Panc1 (cell line): ENCODE measurements around the gene FAM83C. TPM values are rescaled to one million over a fixed set of nuclear protein-coding genes. Genes with fewer than 3 reads are reported as not detected.

Experiments
- ATAC-seq: fragments of 200-7000 bp; cut with Tn5 transposase; 2 replicates; pipeline ENCODE4 v1.9.1; 2020; ENCODE audit warnings: mild to moderate bottlenecking, moderate library complexity
- BruUV-seq: library from RNA; stranded (reverse); fragments of 400-500 nt; replicated peaks from 2 replicates; lab custom pipeline; 2021; lab: Mats Ljungman, UMichigan
- CTCF ChIA-PET: fragments of 300-600 bp; sonication (Branson Sonifier 250); formaldehyde crosslinking; loops from one replicate; lab custom pipeline; 2022; ENCODE audit warnings: antibody characterized with exemption; lab: Charles Lee
- POLR2A ChIA-PET: fragments of 300-600 bp; sonication (Branson Sonifier 250); formaldehyde crosslinking; loops from one replicate; lab custom pipeline; 2022; ENCODE audit warnings: antibody characterized with exemption; lab: Charles Lee
- DNase-seq: peaks from one replicate; pipeline ENCODE4 v3.0.0-alpha.2; 2010; ENCODE audit warnings: low read depth, low spot score
- H3K27ac ChIP-seq: 2 replicates; pipeline ENCODE4 v1.5.1; 2011; ENCODE audit warnings: mild to moderate bottlenecking, low read length, inconsistent platforms
- H3K27me3 ChIP-seq: fragments of 200-500 bp; sonication (Bioruptor generic); 2 replicates; pipeline ENCODE4 v1.6.0; 2014; ENCODE audit warnings: low read length, inconsistent platforms; ENCODE audit not compliant: control insufficient read depth, insufficient read depth
- H3K36me3 ChIP-seq: fragments of 200-500 bp; sonication (Bioruptor generic); 2 replicates; pipeline ENCODE4 v1.5.1; 2014; ENCODE audit warnings: inconsistent platforms, mild to moderate bottlenecking, low read length, moderate library complexity; ENCODE audit not compliant: control insufficient read depth, insufficient read depth
- H3K4me1 ChIP-seq: 2 replicates; pipeline ENCODE4 v1.5.1; 2011; ENCODE audit warnings: inconsistent platforms, mild to moderate bottlenecking, low read length, moderate library complexity; ENCODE audit not compliant: control insufficient read depth, insufficient read depth
- H3K4me3 ChIP-seq, 2 experiments: 2 replicates each; pipeline ENCODE4 v1.5.1; 2011 to 2012; ENCODE audit warnings: low read depth in 2 of 2, low read length in 2 of 2, mild to moderate bottlenecking in 2 of 2, inconsistent platforms in 1 of 2, moderate library complexity in 1 of 2
- H3K9me3 ChIP-seq: fragments of 200-500 bp; sonication (Bioruptor generic); 2 replicates; pipeline ENCODE4 v1.5.1; 2014; ENCODE audit warnings: low read depth, mild to moderate bottlenecking, inconsistent platforms, low read length, moderate library complexity; ENCODE audit not compliant: control insufficient read depth, insufficient read depth
- POLR2AphosphoS5 ChIP-seq: IDR thresholded peaks from 2 replicates; pipeline ENCODE4 v1.6.1; 2012; ENCODE audit warnings: mild to moderate bottlenecking, low read depth, low read length, moderate library complexity
- SIN3A ChIP-seq: IDR thresholded peaks from 2 replicates; pipeline ENCODE4 v1.6.1; 2012; ENCODE audit warnings: low read depth, mild to moderate bottlenecking, low read length, moderate library complexity, borderline replicate concordance; ENCODE audit not compliant: insufficient read depth
- TCF7L2 ChIP-seq: IDR thresholded peaks from 2 replicates; pipeline ENCODE4 v1.6.1; 2011; ENCODE audit warnings: mild to moderate bottlenecking, low read depth, low read length, inconsistent platforms
- in situ Hi-C: cut with HindIII; loops from 2 replicates; pipeline ENCODE4 v1.10.0; 2016; ENCODE audit warnings: low sequenced_read_pairs, low pct_unique_long_range_greater_than_20kb
- intact Hi-C: fragments of 100-400 bp; cut with micrococcal nuclease; formaldehyde crosslinking; loops from one replicate; pipeline ENCODE4 v1.10.0; 2022; ENCODE audit not compliant: unreplicated experiment
- total RNA-seq: library from RNA; stranded (reverse); gene quantifications from one replicate; pipeline ENCODE4 v1.2.1, GENCODE V29; 2021; ENCODE audit not compliant: unreplicated experiment
- TF ChIP-seq, protein P1 (sequence below), 2 experiments: IDR thresholded peaks; 2 replicates each; pipeline ENCODE4 v1.6.1; 2011 to 2012; ENCODE audit warnings: low read depth in 2 of 2, control low read depth in 1 of 2, low read length in 1 of 2, mild to moderate bottlenecking in 1 of 2, moderate library complexity in 1 of 2; ENCODE audit not compliant: insufficient read depth in 1 of 2
- TF ChIP-seq, protein P2 (sequence below): fragments of 450-650 bp; IDR thresholded peaks from 2 replicates; pipeline ENCODE4 v1.5.1; 2017; ENCODE audit warnings: mild to moderate bottlenecking

Gene FAM83C
- total RNA-seq, 1 experiment from 2014 or later = not detected

DNA sequence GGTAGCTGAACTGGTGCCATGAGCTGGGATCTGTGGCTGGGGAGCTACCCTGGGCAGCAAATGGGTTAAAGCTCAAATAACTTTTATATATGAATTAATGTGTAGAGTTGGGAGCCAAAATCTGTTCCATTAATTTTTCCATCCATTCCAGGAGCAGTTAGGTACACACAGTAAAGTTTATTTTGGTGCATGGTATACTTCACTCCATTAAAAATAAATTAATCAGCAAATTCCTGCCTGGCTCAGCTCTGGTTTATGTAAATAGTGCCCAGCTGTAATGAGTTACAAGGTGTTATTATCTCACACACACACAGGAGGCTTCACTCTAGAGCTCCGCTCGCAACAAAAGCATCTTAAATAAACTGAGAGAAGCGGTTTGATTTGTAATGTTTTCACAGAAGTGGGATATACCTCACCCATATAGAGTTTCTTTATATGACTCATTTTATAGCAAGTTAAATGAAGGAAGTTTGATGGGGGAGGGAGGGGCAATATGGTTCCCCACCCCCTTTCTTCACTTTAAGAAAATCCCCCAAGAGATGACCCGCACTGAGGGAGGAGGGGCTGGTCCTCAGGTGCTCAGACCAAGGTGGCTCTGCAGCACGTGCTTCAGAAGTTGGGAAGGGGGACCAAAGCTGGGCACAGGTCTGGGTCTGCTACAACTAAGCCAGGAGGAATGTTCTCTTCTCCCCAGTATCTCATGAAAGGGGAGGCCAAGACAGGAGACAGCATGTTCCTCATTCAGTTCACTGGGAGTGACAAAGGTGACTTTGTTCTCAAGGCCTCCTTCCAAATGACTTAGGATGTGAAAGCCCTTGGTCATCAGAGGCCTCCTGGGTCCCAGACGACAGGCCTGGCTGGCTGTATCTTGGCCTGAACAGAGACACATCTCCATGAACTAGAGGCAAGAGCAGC is 10.5 kb upstream of the FAM83C start:
- TF ChIP-seq SIN3A (no peak), POLR2AphosphoS5 (no peak), TCF7L2 (no peak)
- TF ChIP-seq, protein P1, sequence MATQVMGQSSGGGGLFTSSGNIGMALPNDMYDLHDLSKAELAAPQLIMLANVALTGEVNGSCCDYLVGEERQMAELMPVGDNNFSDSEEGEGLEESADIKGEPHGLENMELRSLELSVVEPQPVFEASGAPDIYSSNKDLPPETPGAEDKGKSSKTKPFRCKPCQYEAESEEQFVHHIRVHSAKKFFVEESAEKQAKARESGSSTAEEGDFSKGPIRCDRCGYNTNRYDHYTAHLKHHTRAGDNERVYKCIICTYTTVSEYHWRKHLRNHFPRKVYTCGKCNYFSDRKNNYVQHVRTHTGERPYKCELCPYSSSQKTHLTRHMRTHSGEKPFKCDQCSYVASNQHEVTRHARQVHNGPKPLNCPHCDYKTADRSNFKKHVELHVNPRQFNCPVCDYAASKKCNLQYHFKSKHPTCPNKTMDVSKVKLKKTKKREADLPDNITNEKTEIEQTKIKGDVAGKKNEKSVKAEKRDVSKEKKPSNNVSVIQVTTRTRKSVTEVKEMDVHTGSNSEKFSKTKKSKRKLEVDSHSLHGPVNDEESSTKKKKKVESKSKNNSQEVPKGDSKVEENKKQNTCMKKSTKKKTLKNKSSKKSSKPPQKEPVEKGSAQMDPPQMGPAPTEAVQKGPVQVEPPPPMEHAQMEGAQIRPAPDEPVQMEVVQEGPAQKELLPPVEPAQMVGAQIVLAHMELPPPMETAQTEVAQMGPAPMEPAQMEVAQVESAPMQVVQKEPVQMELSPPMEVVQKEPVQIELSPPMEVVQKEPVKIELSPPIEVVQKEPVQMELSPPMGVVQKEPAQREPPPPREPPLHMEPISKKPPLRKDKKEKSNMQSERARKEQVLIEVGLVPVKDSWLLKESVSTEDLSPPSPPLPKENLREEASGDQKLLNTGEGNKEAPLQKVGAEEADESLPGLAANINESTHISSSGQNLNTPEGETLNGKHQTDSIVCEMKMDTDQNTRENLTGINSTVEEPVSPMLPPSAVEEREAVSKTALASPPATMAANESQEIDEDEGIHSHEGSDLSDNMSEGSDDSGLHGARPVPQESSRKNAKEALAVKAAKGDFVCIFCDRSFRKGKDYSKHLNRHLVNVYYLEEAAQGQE (IDR thresholded peaks at IDR 0.05; ENCODE audit: insufficient read depth in 1 of 2, low read depth in 2 of 2, low read length in 1 of 2) = no peak
- TF ChIP-seq, protein P2, sequence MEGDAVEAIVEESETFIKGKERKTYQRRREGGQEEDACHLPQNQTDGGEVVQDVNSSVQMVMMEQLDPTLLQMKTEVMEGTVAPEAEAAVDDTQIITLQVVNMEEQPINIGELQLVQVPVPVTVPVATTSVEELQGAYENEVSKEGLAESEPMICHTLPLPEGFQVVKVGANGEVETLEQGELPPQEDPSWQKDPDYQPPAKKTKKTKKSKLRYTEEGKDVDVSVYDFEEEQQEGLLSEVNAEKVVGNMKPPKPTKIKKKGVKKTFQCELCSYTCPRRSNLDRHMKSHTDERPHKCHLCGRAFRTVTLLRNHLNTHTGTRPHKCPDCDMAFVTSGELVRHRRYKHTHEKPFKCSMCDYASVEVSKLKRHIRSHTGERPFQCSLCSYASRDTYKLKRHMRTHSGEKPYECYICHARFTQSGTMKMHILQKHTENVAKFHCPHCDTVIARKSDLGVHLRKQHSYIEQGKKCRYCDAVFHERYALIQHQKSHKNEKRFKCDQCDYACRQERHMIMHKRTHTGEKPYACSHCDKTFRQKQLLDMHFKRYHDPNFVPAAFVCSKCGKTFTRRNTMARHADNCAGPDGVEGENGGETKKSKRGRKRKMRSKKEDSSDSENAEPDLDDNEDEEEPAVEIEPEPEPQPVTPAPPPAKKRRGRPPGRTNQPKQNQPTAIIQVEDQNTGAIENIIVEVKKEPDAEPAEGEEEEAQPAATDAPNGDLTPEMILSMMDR = no peak
- no peak overlapping the region for H3K4me3 ChIP-seq
- no peaks in the 10 kb centered on the region for H3K9me3 ChIP-seq
- BruUV-seq = no TSS peak
- ChIA-PET POLR2A (no interaction called here), CTCF (no interaction called here)
- 0 out of 2 replicates have a peak, but pooled peaks have one; percentile 8 for ATAC-seq
- H3K27ac ChIP-seq = peak overlapping the region; percentile 97
- peaks cover 62% of the 10 kb centered on the region for H3K4me1 ChIP-seq
- H3K27me3 ChIP-seq = no peaks in the 10 kb centered on the region
- intact Hi-C loops (loop anchor here (5.0 kb wide), 1 partner anchor 145 kb away; no protein-coding TSS in a partner anchor), in situ Hi-C loops (no loop called here)
- no peaks in the 10 kb centered on the region; the same call in 1 of the 2 replicates for H3K36me3 ChIP-seq
- no peak for DNase-seq

DNA sequence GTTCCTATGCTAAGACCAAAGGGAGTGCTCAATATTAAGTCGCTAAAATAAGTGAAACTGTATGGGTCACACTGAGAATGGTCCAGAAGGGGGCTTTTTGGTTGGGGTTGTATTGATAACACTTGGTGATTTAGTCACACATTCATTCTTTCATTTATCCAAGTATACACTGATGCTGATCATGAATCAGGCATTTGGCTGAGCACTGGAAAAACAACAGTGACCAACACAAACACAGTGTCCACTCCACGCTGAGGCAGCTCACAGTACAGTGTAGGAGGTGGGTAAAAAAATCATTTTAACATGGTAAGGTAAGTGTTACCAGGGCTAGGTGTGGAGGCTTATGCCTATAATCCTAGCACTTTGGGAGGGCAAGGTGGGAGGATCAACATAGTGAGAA is 9.2 kb upstream of the FAM83C start:
- Histone ChIP-seq H3K4me1 (peaks cover 49% of the 10 kb centered on the region), H3K36me3 (no peaks in the 10 kb centered on the region; the same call in 1 of the 2 replicates), H3K4me3 (no peak overlapping the region), H3K9me3 (no peaks in the 10 kb centered on the region), H3K27ac (peak overlapping the region; percentile 97), H3K27me3 (no peaks in the 10 kb centered on the region)
- DNase-seq (no peak), ATAC-seq (no peak)
- intact Hi-C loops = loop anchor here (5.0 kb wide), 1 partner anchor 146 kb away; no protein-coding TSS in a partner anchor
- POLR2A ChIA-PET = no interaction called here
- TF ChIP-seq SIN3A (no peak), POLR2AphosphoS5 (no peak)
- TF ChIP-seq, protein P1 (IDR thresholded peaks at IDR 0.05; ENCODE audit: insufficient read depth in 1 of 2, low read depth in 2 of 2, low read length in 1 of 2) = no peak
- in situ Hi-C loops = no loop called here
- BruUV-seq = no TSS peak
- CTCF ChIA-PET = no interaction called here
